ENCODE data around the gene ADGRV1.

Gene ADGRV1

GRCh38 chr5:91091471-91092234 lies 533.1 kb downstream of the ADGRV1 start:
- DNase-seq (ENCODE audit: insufficient read length) (no peak), FAIRE-seq (no peak)
- TF ChIP-seq POLR2AphosphoS5 (IDR thresholded peaks at IDR 0.05; ENCODE audit: low read depth, low read length) (no peak), POLR2A (IDR thresholded peaks at IDR 0.05; ENCODE audit: low read depth, low read length) (no peak), TAF1 (IDR thresholded peaks at IDR 0.05; ENCODE audit: borderline replicate concordance, low read depth, low read length) (no peak)

- TF ChIP-seq TAF1 (IDR thresholded peaks at IDR 0.05; ENCODE audit: borderline replicate concordance, low read depth, low read length): no peak
- TF ChIP-seq POLR2AphosphoS5 (IDR thresholded peaks at IDR 0.05; ENCODE audit: low read depth, low read length): no peak
- no peak for TF ChIP-seq POLR2A (IDR thresholded peaks at IDR 0.05; ENCODE audit: low read depth, low read length)
- FAIRE-seq: no peak
- DNase-seq (ENCODE audit: insufficient read length): no peak
Observed at GRCh38 chr5:91092859-91093783, 534.5 kb downstream of the ADGRV1 start.

GRCh38 chr5:91095313-91095712 lies 536.7 kb downstream of the ADGRV1 start:
- FAIRE-seq (no peak), DNase-seq (ENCODE audit: insufficient read length) (no peak)
- TF ChIP-seq POLR2AphosphoS5 (IDR thresholded peaks at IDR 0.05; ENCODE audit: low read depth, low read length) (no peak), TAF1 (IDR thresholded peaks at IDR 0.05; ENCODE audit: borderline replicate concordance, low read depth, low read length) (no peak), POLR2A (IDR thresholded peaks at IDR 0.05; ENCODE audit: low read depth, low read length) (no peak)

- FAIRE-seq (no peak), DNase-seq (ENCODE audit: insufficient read length) (no peak)
- TF ChIP-seq POLR2AphosphoS5 (IDR thresholded peaks at IDR 0.05; ENCODE audit: low read depth, low read length): no peak
- TF ChIP-seq TAF1 (IDR thresholded peaks at IDR 0.05; ENCODE audit: borderline replicate concordance, low read depth, low read length): no peak
- no peak for TF ChIP-seq POLR2A (IDR thresholded peaks at IDR 0.05; ENCODE audit: low read depth, low read length)
Observed at GRCh38 chr5:91095786-91096385, 537.3 kb downstream of the ADGRV1 start.

- TF ChIP-seq POLR2A (IDR thresholded peaks at IDR 0.05; ENCODE audit: low read depth, low read length) (no peak), TAF1 (IDR thresholded peaks at IDR 0.05; ENCODE audit: borderline replicate concordance, low read depth, low read length) (no peak)
- no peak for DNase-seq (ENCODE audit: insufficient read length)
- no peak for FAIRE-seq
Observed at GRCh38 chr5:91098541-91098940, 539.9 kb downstream of the ADGRV1 start.

- peak; percentile 7 for DNase-seq (ENCODE audit: insufficient read length)
- no peak for TF ChIP-seq POLR2A (IDR thresholded peaks at IDR 0.05; ENCODE audit: low read depth, low read length)
- no peak for TF ChIP-seq POLR2AphosphoS5 (IDR thresholded peaks at IDR 0.05; ENCODE audit: low read depth, low read length)
- TF ChIP-seq TAF1 (IDR thresholded peaks at IDR 0.05; ENCODE audit: borderline replicate concordance, low read depth, low read length): no peak
- FAIRE-seq: peak; percentile 85
Observed at GRCh38 chr5:91101600-91102379, 543.2 kb downstream of the ADGRV1 start.

GRCh38 chr5:91103353-91104061 lies 544.9 kb downstream of the ADGRV1 start:
- FAIRE-seq: peak; percentile 24

GRCh38 chr5:91104062-91104448 lies 545.5 kb downstream of the ADGRV1 start:
- TF ChIP-seq TAF1 (IDR thresholded peaks at IDR 0.05; ENCODE audit: borderline replicate concordance, low read depth, low read length) (no peak), POLR2A (IDR thresholded peaks at IDR 0.05; ENCODE audit: low read depth, low read length) (no peak), POLR2AphosphoS5 (IDR thresholded peaks at IDR 0.05; ENCODE audit: low read depth, low read length) (no peak)
- no peak for DNase-seq (ENCODE audit: insufficient read length)
- no peak for FAIRE-seq

More at GRCh38 chr5:91103353-91104061, 544.9 kb downstream of the ADGRV1 start:
- no peak for DNase-seq (ENCODE audit: insufficient read length)
- TF ChIP-seq POLR2AphosphoS5 (IDR thresholded peaks at IDR 0.05; ENCODE audit: low read depth, low read length) (no peak), POLR2A (IDR thresholded peaks at IDR 0.05; ENCODE audit: low read depth, low read length) (no peak), TAF1 (IDR thresholded peaks at IDR 0.05; ENCODE audit: borderline replicate concordance, low read depth, low read length) (no peak)

- DNase-seq (ENCODE audit: insufficient read length) (no peak), FAIRE-seq (no peak)
- TF ChIP-seq POLR2A (IDR thresholded peaks at IDR 0.05; ENCODE audit: low read depth, low read length) (no peak), POLR2AphosphoS5 (IDR thresholded peaks at IDR 0.05; ENCODE audit: low read depth, low read length) (no peak)
Observed at GRCh38 chr5:91106842-91107511, 548.4 kb downstream of the ADGRV1 start.

GRCh38 chr5:91109634-91110033 lies 551.0 kb downstream of the ADGRV1 start:
- no peak for DNase-seq (ENCODE audit: insufficient read length)
- no peak for TF ChIP-seq TAF1 (IDR thresholded peaks at IDR 0.05; ENCODE audit: borderline replicate concordance, low read depth, low read length)
- no peak for TF ChIP-seq POLR2AphosphoS5 (IDR thresholded peaks at IDR 0.05; ENCODE audit: low read depth, low read length)
- no peak for TF ChIP-seq POLR2A (IDR thresholded peaks at IDR 0.05; ENCODE audit: low read depth, low read length)
- no peak for FAIRE-seq
